22Rv1 (cell line): ENCODE measurements around the gene IDS.

ENCODE experiments used
- H3K27ac ChIP-seq: fragments of 450-650 bp; 2 replicates; pipeline ENCODE4 v1.5.1; 2017
- ZFX ChIP-seq: fragments of 450-650 bp; IDR thresholded peaks from 2 replicates; pipeline ENCODE4 v1.6.1; 2017; ENCODE audit warnings: antibody characterized with exemption, borderline replicate concordance
- TF ChIP-seq, protein P1 (sequence below): fragments of 450-650 bp; IDR thresholded peaks from 2 replicates; pipeline ENCODE4 v1.5.1; 2017; ENCODE audit warnings: mild to moderate bottlenecking

The IDS gene

GRCh38 chrX:149473966-149474365 lies 31.1 kb downstream of the IDS start:
- H3K27ac ChIP-seq = no peak overlapping the region
- TF ChIP-seq, protein P1, sequence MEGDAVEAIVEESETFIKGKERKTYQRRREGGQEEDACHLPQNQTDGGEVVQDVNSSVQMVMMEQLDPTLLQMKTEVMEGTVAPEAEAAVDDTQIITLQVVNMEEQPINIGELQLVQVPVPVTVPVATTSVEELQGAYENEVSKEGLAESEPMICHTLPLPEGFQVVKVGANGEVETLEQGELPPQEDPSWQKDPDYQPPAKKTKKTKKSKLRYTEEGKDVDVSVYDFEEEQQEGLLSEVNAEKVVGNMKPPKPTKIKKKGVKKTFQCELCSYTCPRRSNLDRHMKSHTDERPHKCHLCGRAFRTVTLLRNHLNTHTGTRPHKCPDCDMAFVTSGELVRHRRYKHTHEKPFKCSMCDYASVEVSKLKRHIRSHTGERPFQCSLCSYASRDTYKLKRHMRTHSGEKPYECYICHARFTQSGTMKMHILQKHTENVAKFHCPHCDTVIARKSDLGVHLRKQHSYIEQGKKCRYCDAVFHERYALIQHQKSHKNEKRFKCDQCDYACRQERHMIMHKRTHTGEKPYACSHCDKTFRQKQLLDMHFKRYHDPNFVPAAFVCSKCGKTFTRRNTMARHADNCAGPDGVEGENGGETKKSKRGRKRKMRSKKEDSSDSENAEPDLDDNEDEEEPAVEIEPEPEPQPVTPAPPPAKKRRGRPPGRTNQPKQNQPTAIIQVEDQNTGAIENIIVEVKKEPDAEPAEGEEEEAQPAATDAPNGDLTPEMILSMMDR = no peak
- no peak for TF ChIP-seq ZFX

- TF ChIP-seq ZFX = no peak
- TF ChIP-seq, protein P1 = no peak
- no peak overlapping the region for H3K27ac ChIP-seq
Measured at GRCh38 chrX:149473092-149473491, 32.0 kb downstream of the IDS start.

- TF ChIP-seq ZFX = no peak
- TF ChIP-seq, protein P1 = no peak
- no peak overlapping the region for H3K27ac ChIP-seq
Measured at GRCh38 chrX:149472625-149473024, 32.5 kb downstream of the IDS start.

GRCh38 chrX:149471397-149471796 lies 33.7 kb downstream of the IDS start:
- TF ChIP-seq, protein P1 = no peak
- TF ChIP-seq ZFX = no peak

DNA sequence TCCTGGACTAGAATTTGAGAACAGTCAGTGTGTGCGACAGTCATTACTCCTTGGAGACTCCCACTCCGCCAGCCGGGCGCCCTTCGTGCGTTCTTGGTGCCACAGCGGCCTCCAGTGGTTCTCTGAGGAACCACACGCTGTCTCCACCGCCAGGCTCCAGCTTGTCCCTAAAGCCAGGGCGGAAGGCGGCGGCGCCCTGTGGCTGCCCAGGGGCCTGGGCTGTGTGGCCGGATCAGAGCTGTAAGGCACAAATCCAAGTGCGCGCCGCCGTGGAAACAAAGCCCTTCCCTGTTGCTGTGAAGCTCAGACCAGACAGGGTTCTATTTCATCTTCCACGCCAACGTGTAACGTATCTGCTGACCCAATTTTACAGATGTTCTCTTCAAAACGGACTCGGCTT lies 34.2 kb downstream of the IDS start:
- H3K27ac ChIP-seq = no peak overlapping the region
- TF ChIP-seq, protein P1 = peak; percentile 77
- TF ChIP-seq ZFX = no peak

More at GRCh38 chrX:149471397-149471796, 33.7 kb downstream of the IDS start:
- no peak overlapping the region for H3K27ac ChIP-seq

GRCh38 chrX:149469406-149469805 lies 35.7 kb downstream of the IDS start:
- no peak overlapping the region for H3K27ac ChIP-seq
- TF ChIP-seq, protein P1 = no peak
- TF ChIP-seq ZFX = no peak

- TF ChIP-seq ZFX = no peak
- TF ChIP-seq, protein P1 = no peak
- no peak overlapping the region for H3K27ac ChIP-seq
Measured at GRCh38 chrX:149467920-149468319, 37.2 kb downstream of the IDS start.
